NCI-H510A (cell line): ENCODE measurements around the gene HLA-DOB.

Source experiments
- DNase-seq: peaks from one replicate; lab custom pipeline; 2025; lab: John Stamatoyannopoulos, UW

Gene HLA-DOB

GRCh38 chr6:32843331-32843978 is 26.7 kb upstream of the HLA-DOB start:
- no peak for DNase-seq

- no peak for DNase-seq
These were observed 25.9 kb upstream of the HLA-DOB start for GRCh38 chr6:32842690-32843089.

- no peak for DNase-seq
These were observed 25.3 kb upstream of the HLA-DOB start for GRCh38 chr6:32842021-32842650.

DNA sequence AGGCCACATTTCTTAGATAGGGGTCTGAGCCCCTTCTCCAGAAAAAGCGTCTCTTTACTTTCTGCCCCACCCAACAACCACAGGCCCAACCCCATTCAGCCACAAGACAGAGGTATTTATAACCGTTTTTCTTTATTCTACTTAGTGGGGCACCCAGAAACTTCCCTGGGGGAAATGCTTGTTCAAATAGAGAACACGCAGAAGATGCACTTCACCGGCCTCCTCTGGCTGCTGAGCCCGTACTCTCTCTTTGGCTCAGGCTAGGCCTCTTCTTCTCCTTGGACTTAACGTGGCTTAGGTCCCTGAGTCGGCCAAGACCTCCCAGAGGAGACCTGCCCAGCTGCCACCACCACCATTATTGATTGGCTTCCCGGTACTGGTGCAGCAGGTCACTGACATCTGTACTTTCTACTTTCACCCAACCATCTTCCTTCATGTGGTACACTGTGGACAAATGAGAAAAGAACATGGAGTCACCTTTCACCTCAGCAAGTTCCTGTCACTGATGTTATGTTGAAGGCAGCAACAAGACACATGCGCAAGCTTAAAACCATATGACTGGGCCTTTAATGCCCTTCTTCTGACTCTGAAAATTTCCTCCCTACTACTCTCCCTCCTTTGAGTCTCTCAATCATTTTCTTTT is 23.9 kb upstream of the HLA-DOB start:
- no peak for DNase-seq

DNA sequence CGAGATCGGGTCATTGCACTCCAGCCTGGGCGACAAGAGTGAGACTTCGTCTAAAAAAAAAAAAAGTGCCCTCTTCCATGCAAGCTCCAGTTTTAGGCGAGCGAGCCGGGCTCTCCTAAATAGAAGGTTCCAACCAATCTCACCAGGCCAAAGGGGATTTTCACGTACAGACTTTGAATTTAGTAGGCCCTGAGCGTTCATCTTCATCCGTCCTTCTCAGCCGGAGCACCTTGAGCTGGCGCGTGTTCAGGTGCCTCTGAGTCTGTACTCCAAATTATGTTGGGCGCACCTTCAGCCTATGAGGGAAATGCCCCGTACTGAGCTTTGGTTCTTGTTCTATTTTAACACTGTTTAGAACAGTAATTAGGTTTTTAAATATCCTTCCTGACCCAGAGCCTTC is 22.6 kb upstream of the HLA-DOB start:
- DNase-seq: no peak

DNA sequence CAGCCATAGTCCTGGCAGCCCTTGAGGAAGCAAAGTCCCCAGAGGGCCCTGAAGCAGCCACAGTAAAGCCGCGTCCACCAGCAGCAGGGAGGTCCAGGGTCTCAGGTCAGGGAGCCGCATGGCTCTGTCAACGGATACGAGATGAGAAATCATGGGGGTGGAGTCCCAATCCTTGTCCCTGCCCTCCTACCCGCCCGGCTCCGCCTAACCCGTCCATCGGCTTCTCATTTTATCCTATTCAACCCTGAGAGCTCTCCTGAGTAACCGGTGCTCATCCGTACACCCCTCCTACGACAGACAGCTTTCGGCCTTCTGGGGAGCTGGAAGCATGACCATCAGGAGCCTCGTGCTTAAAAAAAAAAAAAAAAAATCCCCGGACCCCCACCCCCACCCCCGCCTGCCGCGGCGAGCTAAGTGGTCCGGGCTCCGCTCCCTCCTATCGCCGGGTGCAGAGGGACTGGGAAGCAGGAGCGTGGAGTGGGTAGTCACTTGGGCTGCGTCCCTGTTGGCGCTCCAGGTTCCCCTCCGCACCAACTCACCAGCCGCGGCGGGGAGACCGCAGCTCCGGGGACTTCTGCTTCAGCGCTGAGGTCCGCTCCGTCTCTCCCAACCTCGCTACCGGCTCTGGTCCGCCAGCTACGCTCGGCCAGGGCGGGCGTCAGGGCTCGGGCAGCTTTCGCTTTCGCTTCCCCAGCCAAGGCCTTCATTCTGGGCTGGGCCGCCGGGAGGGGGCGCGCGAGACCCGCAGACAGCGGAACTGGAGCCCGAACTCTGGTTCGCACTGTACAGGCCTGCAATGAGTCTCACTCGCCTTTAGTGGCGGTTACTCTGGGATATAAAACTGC is 21.5 kb upstream of the HLA-DOB start, which contains the start of gene TAP2:
Gene TAP2 (minus strand): TSS at position 626 of the 845 bp plus-strand sequence. CDS start 506 bp downstream, at position 120.
- DNase-seq: peak; percentile 87

DNA sequence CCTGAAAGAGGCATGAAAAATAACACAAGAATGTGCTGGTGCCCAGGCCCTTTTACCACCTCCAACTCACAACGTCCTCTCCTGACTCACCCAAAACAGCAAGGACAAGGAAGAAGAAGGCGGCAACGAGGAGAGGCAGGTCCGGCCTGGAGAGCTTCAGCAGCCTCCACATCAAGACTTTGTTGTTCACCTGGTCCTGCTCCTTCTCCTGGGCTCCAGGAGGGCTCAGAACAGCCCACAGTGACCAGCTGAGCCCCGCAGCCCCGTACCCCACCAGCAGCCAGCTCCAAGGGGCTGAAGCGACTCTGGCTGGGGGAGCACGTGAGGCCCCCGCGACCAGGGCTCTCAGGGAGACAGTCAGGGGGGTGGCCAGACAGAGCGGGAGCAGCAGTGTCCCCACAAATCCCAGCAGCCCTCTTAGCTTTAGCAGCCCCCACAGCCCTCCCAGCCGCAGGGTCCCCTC is 20.9 kb upstream of the HLA-DOB start:
- DNase-seq: no peak

- no peak for DNase-seq
These were observed 20.1 kb upstream of the HLA-DOB start for GRCh38 chr6:32836873-32837272.

DNA sequence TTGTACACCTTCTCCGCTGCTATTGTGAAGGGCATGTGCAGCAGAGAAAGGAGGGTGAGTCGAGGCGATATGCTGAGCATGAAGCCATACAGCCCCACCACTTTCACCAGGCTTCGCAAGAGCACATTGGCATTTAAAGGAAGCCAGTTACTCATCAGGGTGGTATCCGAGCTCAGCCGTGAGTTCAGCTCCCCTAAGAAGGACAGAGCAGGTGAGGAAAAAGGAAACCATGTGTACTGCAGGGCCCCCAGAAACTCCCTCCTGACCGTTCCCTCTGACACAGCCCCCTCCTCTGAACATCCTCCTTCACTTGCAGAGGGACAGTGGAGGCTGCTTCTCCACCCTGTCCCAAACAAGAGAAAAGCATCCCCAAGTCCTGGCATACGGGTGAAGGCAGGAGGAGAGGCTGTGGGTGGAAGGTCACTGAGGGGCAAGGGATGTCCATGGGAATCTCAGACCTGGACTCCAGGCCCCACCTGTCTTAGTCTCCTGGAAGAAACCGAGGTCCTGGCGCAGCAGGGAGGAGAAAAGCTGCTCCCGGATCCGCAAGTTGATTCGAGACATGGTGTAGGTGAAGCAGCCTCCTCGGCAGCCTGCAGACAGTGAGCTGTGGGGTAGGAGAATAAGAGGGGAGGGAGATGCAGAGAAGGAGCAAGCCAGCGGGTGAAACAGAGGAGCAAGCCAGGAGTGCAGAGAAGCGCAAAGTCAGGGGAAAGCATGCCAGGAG is 18.5 kb upstream of the HLA-DOB start:
- no peak for DNase-seq

DNA sequence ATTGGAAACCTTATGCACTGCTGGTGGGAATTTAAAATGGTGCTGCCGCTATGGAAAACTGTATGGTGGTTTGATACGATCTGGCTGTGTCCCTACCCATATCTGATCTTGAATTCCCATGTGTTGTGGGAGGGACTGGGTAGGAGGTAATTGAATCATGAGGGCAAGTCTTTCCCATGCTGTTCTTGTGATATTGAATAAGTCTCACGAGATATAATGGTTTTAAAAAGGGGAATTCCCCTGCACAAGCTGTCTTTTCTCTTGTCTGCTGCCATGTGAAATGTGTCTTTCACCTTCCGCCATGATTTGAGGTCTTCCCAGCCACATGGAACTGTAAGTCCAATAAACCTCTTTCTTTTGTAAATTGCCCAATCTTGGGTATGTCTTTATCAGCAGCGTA is 16.9 kb upstream of the HLA-DOB start:
- no peak for DNase-seq

DNA sequence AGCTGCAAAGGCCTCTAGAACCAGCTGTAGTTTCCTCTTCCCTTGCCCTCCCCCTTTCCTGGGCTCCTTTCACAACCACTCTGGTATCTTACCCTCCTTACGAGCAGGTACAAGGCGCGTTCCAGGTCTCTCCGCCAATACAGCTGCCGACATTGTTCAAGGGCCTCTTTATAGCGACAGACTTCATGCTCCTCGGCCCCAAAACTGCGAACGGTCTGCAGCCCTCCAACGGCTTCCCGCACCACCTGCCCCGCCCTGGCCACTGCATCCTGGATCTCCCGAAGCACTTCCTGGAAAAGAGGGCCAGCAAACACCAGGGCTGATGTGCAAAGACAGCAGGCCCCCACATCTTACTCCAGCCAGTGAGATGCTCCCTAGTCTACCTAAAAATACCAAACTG is 15.7 kb upstream of the HLA-DOB start:
- DNase-seq: no peak

GRCh38 chr6:32830936-32831335 is 14.1 kb upstream of the HLA-DOB start:
- DNase-seq: no peak

DNA sequence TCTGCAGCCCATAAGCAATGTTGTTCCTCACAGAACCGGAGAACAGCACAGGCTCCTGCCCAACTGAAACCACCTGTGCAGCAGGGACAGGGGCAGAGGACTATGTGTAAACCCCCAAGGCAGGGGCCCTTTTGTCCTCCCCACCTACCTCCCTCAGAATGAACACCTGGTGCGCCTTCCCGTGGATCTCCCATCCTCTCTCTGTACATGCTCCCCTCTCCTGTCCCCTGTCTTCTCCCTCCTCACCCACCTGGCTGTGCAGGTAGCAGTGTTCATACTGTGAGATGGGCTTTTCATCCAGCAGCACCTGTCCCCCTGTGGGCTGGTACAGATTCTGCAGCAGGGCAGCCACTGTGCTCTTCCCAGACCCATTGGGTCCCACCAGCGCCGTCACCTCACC is 13.2 kb upstream of the HLA-DOB start:
- no peak for DNase-seq

DNA sequence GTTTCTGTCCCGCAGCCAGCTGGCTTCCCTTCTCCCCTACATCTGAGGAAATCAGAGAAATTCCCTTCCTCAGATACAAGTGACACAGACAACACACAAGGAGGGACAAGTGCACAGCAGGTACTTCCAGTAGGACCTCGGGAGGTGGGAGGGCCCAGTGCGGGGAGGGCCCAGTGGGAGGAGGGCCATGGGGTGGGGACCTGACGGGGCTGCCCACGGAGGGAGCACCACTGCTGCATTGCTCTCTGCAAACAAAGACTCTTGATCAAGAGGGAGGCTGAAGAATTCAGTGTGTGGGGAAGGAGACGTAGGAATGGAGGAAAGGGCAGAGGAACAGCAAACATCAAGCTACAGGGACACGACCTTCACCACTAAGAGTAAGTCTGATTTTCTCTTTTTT is 12.7 kb upstream of the HLA-DOB start:
- DNase-seq: no peak

- no peak for DNase-seq
These were observed 10.2 kb upstream of the HLA-DOB start for GRCh38 chr6:32827025-32827424.

- no peak for DNase-seq
These were observed 9.2 kb upstream of the HLA-DOB start for GRCh38 chr6:32825966-32826365.

DNA sequence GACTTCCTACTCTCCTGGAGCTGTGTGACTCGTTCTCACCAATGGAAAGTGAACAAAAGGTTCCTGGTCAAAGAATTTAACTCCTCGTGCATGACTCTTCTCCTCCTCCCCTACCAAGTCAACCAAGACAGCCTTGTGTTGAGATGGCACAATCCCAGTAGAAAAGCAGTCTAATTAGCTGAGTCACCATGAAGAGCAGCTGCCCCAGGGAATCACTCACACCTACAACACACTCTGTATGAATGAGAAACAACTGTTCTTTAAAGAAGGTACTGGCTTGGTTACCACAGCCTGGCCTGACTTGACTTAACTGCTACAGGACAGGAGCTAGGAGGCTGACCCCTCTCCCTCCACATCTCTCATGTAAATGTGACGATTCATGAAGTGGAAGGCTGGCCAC is 2.9 kb upstream of the HLA-DOB start:
- no peak for DNase-seq

DNA sequence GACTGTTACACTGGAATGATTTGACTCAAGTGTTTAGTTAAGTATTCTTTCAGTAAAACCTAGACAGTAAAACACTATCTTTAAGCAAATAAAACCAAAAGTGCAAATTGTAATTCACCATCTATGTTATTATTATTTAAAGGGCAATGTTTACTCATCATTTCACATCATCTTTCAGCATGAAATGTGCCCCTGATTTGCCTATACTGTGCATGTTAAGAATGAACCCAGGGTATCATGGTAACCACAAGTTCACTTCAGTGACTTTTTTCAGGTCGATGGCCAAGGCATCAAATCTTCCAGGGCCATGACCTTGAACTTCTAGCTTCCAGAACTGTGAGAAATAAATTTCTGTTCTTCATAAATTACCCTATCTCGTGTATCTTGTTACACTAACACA is 2.1 kb upstream of the HLA-DOB start:
- DNase-seq: no peak

DNA sequence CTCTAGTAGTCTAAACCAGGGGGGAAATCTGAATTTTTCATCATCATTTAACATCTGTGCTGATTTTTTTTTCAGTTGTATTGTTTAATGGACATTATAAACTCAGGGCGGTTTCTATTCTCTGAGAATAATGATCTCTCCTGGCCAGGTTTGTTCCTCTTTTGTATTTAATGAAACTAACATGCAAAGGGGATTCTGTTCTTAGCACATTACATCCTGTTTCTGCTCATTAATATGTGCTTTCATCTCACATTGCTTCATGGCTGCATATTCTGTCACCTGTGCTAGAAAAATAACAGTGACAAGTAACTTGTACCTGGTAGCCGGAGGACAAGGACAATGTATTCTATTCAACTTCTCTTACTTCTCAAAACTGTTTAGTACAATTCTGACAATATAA is 806 bp downstream of the HLA-DOB start:
- no peak for DNase-seq

DNA sequence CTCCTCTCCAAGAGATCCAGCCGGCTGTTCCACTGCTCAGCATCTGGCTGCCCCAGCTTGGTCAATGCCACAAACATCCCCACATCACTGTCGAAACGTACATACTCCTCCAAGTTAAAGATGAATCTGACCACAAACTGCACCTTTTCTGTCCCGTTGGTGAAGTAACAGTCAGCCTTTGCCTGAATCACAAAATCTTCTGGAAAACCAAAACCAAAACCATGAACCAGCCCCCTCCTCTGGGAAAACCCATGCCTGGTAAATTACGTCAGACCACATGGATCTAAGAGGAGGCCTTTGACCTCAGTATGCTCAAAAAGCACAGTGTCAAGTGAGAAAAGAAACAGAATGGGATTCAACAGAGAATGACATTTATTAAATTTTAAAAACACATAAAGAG is 1.7 kb downstream of the HLA-DOB start:
- DNase-seq: no peak

- no peak for DNase-seq
These were observed 2.7 kb downstream of the HLA-DOB start for GRCh38 chr6:32814145-32814544.

- DNase-seq: no peak
These were observed 7.6 kb downstream of the HLA-DOB start for GRCh38 chr6:32809171-32809570.
